ENCODE results near the gene SMARCAL1. TPM values are rescaled to one million over a fixed set of nuclear protein-coding genes. Genes with fewer than 3 reads are reported as not detected.

SMARCAL1 gene
- total and polyA plus RNA-seq, 9 of the 15 experiments (the other 6 are each of a cell fraction or from before 2014, with no cell fraction given), result 8.2 to 27.9 (median 12.4) TPM

DNA sequence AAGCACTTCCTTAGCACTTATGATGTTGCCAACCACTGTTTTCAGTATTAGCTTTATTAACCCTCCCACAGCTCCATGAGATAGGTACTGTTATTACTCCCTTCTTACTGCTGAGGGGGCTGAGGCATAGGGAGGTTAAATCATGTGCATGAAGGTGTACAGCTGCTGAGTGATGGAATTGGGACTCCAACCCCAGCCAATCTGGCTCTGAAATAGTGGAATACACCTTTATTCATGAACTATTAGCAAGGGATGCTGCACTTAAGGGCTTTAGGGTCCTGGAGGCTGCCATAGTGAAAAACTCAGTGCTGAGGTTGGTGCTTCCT, 19.2 kb downstream of the SMARCAL1 start:
- DNase-seq (ENCODE audit: extremely low read depth in 1 of 4, low spot score in 3 of 4) (no peak), FAIRE-seq (no peak), ATAC-seq (no peak)
- in situ Hi-C loops (cut with MboI) (no loop called here), intact Hi-C loops (cut with micrococcal nuclease) (no loop called here)
- POLR2A ChIA-PET, result no interaction called here
- Histone ChIP-seq H3K27me3 (ENCODE audit: control insufficient read depth in 2 of 2, insufficient read depth in 2 of 2, low read length in 2 of 2) (no peaks in the 10 kb centered on the region), H3K9me1 (ENCODE audit: control insufficient read depth, insufficient read depth, low read length) (no peaks in the 10 kb centered on the region), H3K27ac (ENCODE audit: extremely low read depth, low read depth, low read length) (no peak overlapping the region), H3K9ac (ENCODE audit: insufficient read depth in 1 of 2, low read depth in 2 of 2, low read length in 2 of 2) (no peak overlapping the region), H3K4me2 (ENCODE audit: insufficient read depth, low read length) (no peak overlapping the region), H3K79me2 (ENCODE audit: control insufficient read depth, insufficient read depth, low read length) (no peaks in the 10 kb centered on the region), H4K20me1 (replicated peaks; ENCODE audit: control insufficient read depth, insufficient read depth, low read length) (no peaks in the 10 kb centered on the region), H3K4me1 (replicated peaks in 1 of 2; ENCODE audit: control insufficient read depth in 2 of 2, insufficient read depth in 2 of 2, low read length in 2 of 2) (no peaks in the 10 kb centered on the region), H3K4me3 (no peak overlapping the region), H3K36me3 (ENCODE audit: control insufficient read depth, insufficient read depth, low read length) (peaks cover 70% of the 10 kb centered on the region; the same call in 2 of the 3 replicates), H2AFZ (ENCODE audit: low read depth, low read length) (no peak overlapping the region), H3K9me3 (replicated peaks; ENCODE audit: control insufficient read depth, insufficient read depth, low read depth, low read length) (no peaks in the 10 kb centered on the region)
- BruUV-seq (replicated peaks), result no TSS peak
- TF ChIP-seq, protein P1, sequence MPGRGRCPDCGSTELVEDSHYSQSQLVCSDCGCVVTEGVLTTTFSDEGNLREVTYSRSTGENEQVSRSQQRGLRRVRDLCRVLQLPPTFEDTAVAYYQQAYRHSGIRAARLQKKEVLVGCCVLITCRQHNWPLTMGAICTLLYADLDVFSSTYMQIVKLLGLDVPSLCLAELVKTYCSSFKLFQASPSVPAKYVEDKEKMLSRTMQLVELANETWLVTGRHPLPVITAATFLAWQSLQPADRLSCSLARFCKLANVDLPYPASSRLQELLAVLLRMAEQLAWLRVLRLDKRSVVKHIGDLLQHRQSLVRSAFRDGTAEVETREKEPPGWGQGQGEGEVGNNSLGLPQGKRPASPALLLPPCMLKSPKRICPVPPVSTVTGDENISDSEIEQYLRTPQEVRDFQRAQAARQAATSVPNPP (IDR thresholded peaks at IDR 0.05; ENCODE audit: borderline replicate concordance, insufficient read depth, insufficient read length), result no peak
- TF ChIP-seq ZNF263 (CRISPR knock-in tag; IDR thresholded peaks at IDR 0.05; ENCODE audit: borderline replicate concordance), result no peak
- CTCF ChIA-PET (ENCODE audit: low intra/inter-chr PET ratio), result interaction anchor here (0.6 kb wide), 1 partner anchor 25 kb away, joined by 3 read pairs; no protein-coding TSS in a partner anchor

DNA sequence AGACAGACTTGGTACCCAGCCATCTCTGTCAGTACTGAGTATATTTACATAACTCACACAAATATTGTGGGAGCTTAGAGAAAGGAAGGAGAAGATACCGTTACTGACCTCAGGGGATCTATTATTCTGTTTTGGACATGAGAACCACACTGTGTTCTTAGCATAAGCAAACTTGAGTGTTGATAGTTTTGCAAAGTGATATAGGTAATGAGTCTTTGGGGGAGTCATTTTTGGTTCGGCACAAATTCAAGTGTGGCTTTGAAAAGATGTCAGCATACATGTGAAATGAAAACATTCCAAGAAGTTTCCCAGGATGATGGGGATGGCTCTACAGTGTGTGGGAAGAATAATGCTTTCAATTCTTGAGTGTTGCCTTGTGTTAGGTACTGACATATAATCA, 24.1 kb downstream of the SMARCAL1 start:
- CTCF ChIA-PET (ENCODE audit: low intra/inter-chr PET ratio), result no interaction called here
- Histone ChIP-seq H3K4me2 (ENCODE audit: insufficient read depth, low read length) (no peak overlapping the region), H3K27me3 (ENCODE audit: control insufficient read depth in 2 of 2, insufficient read depth in 2 of 2, low read length in 2 of 2) (no peaks in the 10 kb centered on the region), H3K27ac (ENCODE audit: extremely low read depth, low read depth, low read length) (no peak overlapping the region), H4K20me1 (replicated peaks; ENCODE audit: control insufficient read depth, insufficient read depth, low read length) (no peaks in the 10 kb centered on the region), H3K9ac (ENCODE audit: insufficient read depth in 1 of 2, low read depth in 2 of 2, low read length in 2 of 2) (no peak overlapping the region), H3K4me3 (no peak overlapping the region), H3K79me2 (ENCODE audit: control insufficient read depth, insufficient read depth, low read length) (no peaks in the 10 kb centered on the region), H2AFZ (ENCODE audit: low read depth, low read length) (no peak overlapping the region), H3K36me3 (ENCODE audit: control insufficient read depth, insufficient read depth, low read length) (peaks cover 57% of the 10 kb centered on the region; the same call in 2 of the 3 replicates), H3K9me1 (ENCODE audit: control insufficient read depth, insufficient read depth, low read length) (no peaks in the 10 kb centered on the region), H3K9me3 (replicated peaks; ENCODE audit: control insufficient read depth, insufficient read depth, low read depth, low read length) (no peaks in the 10 kb centered on the region), H3K4me1 (replicated peaks in 1 of 2; ENCODE audit: control insufficient read depth in 2 of 2, insufficient read depth in 2 of 2, low read length in 2 of 2) (no peaks in the 10 kb centered on the region)
- ATAC-seq, result no peak
- in situ Hi-C loops (cut with MboI), result no loop called here
- no peak for DNase-seq (ENCODE audit: extremely low read depth in 1 of 4, low spot score in 3 of 4)
- no peak for FAIRE-seq
- intact Hi-C loops (cut with micrococcal nuclease), result no loop called here
- POLR2A ChIA-PET, result interaction anchor here (0.5 to 1.0 kb wide), 4 partner anchors 13 to 709 kb away, joined by 3 to 6 read pairs (median 3); partner anchors contain the start of gene RPL37A
- 86% methylated on average over 2 of the region's 2 CpGs for WGBS (ENCODE audit: insufficient coverage, low coverage, missing lambda C conversion rate)
- no TSS peak for BruUV-seq (replicated peaks)
- TF ChIP-seq, protein P2, sequence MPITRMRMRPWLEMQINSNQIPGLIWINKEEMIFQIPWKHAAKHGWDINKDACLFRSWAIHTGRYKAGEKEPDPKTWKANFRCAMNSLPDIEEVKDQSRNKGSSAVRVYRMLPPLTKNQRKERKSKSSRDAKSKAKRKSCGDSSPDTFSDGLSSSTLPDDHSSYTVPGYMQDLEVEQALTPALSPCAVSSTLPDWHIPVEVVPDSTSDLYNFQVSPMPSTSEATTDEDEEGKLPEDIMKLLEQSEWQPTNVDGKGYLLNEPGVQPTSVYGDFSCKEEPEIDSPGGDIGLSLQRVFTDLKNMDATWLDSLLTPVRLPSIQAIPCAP (CRISPR knock-in tag; IDR thresholded peaks at IDR 0.05; ENCODE audit: borderline replicate concordance), result no peak
- TF ChIP-seq PTRF (tag; IDR thresholded peaks at IDR 0.05) (no peak), MEF2D (tag; conservative IDR thresholded peaks at IDR 0.05; ENCODE audit: low read depth) (no peak), TARDBP (IDR thresholded peaks at IDR 0.05) (no peak), TFAM (CRISPR knock-in tag; conservative IDR thresholded peaks at IDR 0.05) (no peak), RBM14 (IDR thresholded peaks at IDR 0.05; ENCODE audit: borderline replicate concordance, insufficient read depth, low read depth, low read length) (no peak), TAF7 (tag; IDR thresholded peaks at IDR 0.05) (no peak), HSF4 (CRISPR knock-in tag; IDR thresholded peaks at IDR 0.05; ENCODE audit: borderline replicate concordance) (no peak), SAFB2 (IDR thresholded peaks at IDR 0.05; ENCODE audit: borderline replicate concordance, low read depth, low read length, severe bottlenecking) (no peak)
- TF ChIP-seq, protein P3, sequence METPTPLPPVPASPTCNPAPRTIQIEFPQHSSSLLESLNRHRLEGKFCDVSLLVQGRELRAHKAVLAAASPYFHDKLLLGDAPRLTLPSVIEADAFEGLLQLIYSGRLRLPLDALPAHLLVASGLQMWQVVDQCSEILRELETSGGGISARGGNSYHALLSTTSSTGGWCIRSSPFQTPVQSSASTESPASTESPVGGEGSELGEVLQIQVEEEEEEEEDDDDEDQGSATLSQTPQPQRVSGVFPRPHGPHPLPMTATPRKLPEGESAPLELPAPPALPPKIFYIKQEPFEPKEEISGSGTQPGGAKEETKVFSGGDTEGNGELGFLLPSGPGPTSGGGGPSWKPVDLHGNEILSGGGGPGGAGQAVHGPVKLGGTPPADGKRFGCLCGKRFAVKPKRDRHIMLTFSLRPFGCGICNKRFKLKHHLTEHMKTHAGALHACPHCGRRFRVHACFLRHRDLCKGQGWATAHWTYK (CRISPR knock-in tag; IDR thresholded peaks at IDR 0.05), result no peak
- TF ChIP-seq, protein P4, sequence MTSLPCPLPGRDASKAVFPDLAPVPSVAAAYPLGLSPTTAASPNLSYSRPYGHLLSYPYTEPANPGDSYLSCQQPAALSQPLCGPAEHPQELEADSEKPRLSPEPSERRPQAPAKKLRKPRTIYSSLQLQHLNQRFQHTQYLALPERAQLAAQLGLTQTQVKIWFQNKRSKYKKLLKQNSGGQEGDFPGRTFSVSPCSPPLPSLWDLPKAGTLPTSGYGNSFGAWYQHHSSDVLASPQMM (CRISPR knock-in tag; IDR thresholded peaks at IDR 0.05), result no peak

Data from K562 (cell line).